ELR (cell line): ENCODE data around the gene PLXNA4.

Source experiments
- DNase-seq: peaks from one replicate; pipeline ENCODE4 v3.0.0-alpha.2; 2015; ENCODE audit warnings: low read depth

The PLXNA4 gene

GRCh38 chr7:132562690-132563089 lies 13.6 kb downstream of the PLXNA4 start:
- no peak for DNase-seq

DNA sequence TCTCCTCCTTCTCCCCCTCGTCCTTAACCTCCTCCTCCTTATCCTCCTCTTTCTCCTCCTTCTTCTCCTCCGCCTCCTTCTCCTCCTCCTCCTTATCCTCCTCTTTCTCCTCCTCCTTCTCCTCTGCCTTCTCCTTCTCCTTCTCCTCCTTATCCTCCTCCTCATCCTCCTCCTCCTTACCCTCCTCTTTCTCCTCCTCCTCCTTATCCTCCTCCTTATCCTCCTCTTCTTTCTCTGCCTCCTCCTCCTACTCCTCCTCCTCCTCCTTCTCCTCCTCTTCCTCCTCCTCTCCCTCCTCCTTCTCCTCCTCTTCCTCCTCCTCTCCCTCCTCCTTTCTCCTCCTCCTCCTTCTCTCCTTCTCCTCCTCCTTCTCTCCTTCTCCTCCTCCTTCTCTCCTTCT lies 14.5 kb downstream of the PLXNA4 start:
- no peak for DNase-seq

DNA sequence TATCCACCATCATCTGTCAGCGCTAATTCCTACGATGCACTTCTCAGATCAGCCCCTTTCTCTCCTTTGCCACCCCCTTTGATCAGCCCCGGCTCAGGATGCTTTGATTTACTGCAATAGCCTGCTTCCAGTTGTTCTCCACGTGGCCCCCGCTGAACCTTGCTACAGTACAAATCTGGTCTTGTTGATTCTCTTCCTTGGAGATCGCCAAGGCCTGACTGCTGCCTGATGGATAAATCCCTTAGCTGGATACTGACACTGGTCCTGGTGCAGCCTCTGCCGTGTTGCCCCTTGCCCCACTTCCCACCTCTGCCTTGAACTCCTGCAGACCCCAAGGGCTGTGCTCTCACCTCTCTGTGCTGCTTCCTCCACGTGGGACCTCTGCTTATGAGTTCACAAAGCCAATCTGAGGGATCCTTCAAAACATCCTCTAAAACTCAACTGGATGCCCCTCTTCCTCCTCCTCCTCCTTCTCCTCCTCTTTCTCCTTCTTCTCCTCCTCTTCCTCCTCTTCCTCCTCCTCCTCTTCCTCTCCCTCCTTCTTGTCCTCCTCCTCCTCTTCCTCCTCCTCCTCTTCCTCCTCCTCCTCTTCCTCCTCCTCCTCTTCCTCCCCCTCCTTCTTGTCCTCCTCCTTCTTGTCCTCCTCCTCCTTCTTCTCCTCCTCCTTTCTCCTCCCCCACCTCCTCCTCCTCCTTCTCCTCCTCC lies 15.3 kb downstream of the PLXNA4 start:
- DNase-seq, result no peak

- no peak for DNase-seq
Measured at GRCh38 chr7:132560105-132560504, 16.2 kb downstream of the PLXNA4 start.

DNA sequence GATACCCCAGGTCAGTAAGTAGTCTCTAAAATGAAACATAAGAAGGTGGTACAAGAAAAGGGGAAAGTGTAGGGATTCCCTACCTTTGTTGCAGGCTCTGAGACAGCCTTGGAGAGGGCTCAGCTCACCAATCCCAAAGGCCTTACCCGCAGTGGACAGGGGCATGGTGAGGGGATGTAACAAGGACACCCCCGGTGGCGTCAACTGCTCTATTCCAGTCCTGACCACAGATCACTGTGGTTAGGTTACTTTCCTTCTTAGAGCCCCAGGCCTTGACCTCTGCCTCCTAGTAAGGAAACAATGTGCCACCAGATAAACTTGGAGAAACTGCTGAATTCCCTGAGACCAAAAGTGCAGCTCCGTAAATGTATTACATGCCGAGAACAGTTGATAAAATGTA lies 17.5 kb downstream of the PLXNA4 start:
- DNase-seq, result no peak

DNA sequence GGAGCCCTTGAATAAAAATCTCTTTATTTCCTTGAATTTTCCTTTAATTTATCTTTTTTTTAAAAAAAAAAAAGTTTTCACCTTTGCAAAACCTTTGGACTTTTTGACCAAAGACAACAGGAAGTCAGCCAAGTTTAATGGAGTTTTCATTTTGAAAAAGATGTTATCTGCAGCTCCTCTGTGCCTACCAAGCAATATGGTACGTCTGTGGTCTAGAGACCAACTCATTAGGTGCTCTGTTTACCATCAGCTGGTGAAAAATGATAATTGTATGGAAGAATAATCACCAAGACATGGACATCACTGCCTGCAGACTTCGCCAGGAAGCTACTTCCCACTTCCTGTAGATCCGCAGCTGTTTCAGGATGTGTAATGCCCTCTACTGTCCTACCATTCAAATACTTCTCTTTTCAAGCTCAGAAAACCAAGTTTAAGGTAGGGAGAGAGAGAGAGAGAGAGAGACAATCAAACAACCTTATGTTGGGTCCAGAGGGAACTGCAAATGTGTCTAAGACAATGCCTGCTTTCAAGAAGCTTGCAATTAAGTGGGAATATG lies 18.7 kb downstream of the PLXNA4 start:
- peak; percentile 50 for DNase-seq

DNA sequence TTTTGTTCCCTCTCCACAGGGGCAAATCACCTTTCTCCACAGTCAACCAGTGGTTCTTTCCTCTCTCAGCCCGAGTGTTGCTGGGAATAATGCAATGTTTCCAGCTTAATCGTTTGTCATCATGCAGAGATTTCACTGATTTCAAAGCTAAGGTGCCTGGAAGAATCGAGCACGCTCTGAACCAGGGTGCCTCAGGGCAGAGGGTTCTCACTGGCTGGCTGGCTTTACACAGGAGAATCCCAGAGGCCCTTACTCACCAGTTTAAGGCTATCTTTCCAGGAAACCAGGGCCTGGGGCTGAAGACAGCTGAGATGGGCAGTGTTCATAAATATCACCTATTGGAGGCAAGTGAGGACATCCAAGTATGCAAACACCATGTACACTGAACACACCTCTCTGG lies 21.8 kb downstream of the PLXNA4 start:
- no peak for DNase-seq

- DNase-seq, result no peak
Measured at GRCh38 chr7:132553031-132553430, 23.2 kb downstream of the PLXNA4 start.

- DNase-seq, result no peak
Measured at GRCh38 chr7:132551886-132552285, 24.4 kb downstream of the PLXNA4 start.

DNA sequence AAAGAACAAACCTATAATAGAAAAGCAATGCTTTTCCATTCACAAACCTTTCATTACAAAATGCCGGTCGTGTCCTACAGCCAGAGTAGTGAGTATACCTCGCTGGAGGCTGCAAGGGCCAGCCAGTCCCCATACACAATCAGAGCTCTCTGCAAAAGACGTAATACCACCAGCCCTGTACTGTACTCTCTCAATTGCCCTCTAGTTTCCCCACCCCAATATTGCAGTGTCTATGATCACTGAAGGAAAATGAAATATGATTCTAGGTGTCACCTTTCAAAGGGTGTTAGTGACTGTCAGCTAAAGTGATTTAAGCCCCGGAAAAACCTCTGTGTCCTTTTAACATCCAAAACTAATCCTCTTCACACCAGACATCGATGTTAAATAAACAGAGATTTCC lies 24.8 kb downstream of the PLXNA4 start:
- no peak for DNase-seq

DNA sequence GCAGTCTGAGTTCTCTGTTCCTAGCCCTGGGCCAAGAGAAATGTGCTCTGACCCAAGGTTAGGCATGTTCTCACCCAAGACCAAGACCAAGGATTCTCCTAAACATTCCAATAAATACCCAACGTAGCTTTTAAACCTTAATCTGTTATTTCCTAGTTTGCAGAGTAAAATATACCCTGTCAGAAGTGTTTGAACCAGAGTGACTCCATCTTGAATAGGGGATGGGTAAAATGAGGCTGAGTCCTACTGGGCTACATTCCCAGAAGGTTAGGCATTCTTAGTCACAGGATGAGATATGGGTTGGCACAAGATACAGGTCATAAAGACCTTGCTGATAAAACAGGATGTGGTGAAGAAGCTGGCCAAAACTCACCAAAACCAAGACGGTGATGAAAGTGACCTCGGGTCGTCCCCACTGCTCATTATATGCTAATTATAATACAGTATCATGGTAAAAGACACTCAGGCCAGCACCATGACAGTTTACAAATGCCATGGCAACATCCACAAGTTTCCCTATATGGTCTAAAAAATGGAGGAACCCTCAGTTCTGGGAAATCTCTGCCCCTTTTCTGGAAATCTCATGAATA lies 27.7 kb downstream of the PLXNA4 start:
- peak; percentile 69 for DNase-seq

DNA sequence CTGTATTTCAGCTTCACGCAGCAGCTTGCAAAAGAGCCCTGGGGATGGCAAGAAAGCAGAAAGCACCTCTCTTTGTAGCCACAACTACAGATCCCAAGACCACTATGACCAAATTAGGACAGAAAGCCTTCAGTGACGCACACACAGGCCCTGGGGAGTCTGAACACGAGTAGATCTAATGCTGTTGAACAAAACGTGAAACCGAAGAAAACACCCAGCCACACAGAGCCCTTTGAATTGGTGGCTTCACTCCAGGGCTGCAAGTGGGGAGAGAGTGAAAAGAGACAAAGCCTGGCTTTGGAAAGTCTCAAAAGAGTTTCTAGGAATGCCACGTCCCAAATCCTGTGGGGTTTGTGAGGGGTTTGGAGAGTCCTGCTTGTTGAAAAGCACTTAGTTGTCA lies 28.4 kb downstream of the PLXNA4 start:
- DNase-seq, result no peak

DNA sequence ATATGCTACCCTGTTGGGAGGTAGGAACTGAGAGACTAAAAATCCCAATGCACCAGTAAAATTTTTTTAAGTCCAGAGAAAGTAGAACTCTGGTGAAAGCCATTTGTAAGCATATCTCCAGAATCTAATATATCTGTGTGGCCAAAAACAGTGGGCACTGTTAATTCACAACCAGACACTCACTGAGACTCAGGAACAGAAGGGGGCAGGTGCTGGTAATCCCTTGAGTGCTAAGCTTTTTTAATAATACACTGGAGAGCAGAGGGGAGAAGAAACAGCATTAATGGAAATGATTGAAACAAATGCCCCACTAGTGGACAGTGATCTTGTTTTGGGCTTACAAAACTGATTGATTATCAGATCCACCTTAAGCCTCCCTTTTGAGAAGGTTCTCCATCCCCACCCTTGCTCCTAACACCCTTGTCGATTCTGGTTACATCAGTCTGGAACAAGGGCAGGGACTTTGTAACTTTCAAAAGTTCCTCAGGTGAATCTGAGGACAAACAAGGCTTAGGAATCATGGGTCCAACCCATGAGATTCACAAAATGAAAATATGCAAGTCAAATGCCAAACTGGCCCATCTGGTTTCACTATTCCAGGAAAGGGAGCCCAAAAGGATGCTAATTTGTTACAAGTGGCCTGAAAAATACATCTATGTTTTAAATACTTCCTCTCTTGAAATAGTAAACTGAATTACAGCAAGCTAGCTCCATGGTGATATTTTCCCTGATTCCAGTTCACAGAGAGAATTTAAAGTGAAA lies 29.7 kb downstream of the PLXNA4 start:
- no peak for DNase-seq

- no peak for DNase-seq
Measured at GRCh38 chr7:132545756-132546155, 30.5 kb downstream of the PLXNA4 start.

GRCh38 chr7:132544999-132545398 lies 31.3 kb downstream of the PLXNA4 start:
- no peak for DNase-seq

GRCh38 chr7:132544025-132544424 lies 32.2 kb downstream of the PLXNA4 start:
- no peak for DNase-seq

GRCh38 chr7:132542895-132543294 lies 33.4 kb downstream of the PLXNA4 start:
- DNase-seq, result no peak

DNA sequence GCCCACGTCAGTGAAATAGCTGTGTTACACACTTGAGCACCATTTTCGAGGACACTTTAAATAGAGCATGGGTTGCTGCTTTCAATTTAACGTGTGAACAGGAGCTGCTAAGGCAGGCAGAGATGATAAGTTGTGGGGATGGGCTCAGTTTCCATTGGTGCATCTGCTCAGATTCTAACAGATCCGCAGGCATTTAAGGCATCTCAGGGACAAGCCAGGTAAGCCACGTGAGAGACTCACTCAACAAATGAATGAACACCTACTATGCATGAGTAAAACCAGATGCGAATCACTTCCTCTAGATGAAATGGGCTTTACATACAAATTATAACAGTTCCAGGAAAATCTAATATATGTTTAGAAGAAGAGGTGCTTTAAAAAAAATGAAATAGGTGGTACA lies 34.6 kb downstream of the PLXNA4 start:
- no peak for DNase-seq

GRCh38 chr7:132537456-132538145 lies 38.7 kb downstream of the PLXNA4 start:
- DNase-seq, result no peak

- peak; percentile 55 for DNase-seq
Measured at GRCh38 chr7:132536654-132537395, 39.4 kb downstream of the PLXNA4 start.

DNA sequence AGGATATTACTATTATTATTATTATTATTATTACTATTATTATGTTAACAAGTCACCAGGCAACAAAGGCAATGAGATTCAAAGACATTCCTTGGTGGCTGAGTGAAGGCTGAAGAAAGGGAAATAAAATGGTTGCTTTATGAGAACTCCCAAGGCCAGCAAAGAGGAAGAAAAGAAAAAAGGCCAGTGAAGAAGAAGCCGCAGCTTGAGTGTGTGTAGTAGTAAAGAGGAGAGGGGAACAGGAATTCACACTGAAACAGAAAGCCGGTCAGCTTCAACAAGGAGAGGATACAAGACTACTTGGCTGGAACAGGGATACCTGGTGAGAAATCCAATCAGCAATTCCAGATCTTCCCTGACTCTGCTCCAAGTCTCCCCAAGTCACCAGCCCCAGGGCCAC lies 42.4 kb downstream of the PLXNA4 start:
- DNase-seq, result no peak

GRCh38 chr7:132532281-132532680 lies 44.0 kb downstream of the PLXNA4 start:
- DNase-seq, result no peak
